ENCODE results near the gene IGLL5.

The IGLL5 gene

GRCh38 chr22:22938672-22939587, 51.3 kb downstream of the IGLL5 start:
- no peak for DNase-seq (ENCODE audit: low spot score)

GRCh38 chr22:22939588-22940368, 52.2 kb downstream of the IGLL5 start:
- no peak for DNase-seq (ENCODE audit: low spot score)

- no peak for DNase-seq (ENCODE audit: low spot score)
Observed at GRCh38 chr22:22940961-22941605, 53.5 kb downstream of the IGLL5 start.

DNA sequence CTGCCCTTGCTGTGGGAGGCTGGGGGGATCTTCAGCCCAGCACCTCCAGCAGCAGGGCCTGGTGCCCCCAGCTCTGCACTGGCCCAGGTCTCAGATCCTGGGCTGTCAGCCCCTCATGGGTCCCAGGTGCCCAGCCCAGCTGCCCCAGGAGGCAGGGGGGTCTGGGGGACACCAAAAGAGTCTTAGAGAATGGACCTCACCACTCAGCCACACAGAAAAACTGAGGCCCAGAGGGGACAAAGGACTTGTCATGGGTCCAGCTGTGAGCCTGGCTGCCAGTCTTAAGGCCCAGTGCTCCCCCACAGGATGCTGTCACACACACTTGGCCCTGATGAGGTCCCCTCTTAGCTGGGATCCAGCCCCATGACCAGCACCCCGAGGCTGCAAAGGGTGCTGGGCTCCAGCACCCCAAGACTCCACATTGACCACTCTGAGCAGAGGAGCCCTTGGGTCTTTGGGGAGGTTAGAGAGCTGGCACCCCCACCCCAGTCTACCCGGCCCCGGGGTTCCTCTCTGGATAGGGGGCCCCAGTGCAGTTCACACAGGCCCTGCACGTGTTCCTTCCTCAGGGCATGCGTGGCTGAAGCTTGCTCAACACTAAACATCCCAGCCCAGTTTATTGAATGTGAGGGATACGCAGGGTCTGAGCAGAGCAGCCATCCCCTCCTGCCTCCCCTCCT, 54.4 kb downstream of the IGLL5 start:
- no peak for DNase-seq (ENCODE audit: low spot score)

- DNase-seq (ENCODE audit: low spot score) = peak; percentile 64
Observed at GRCh38 chr22:22942511-22943329, 55.1 kb downstream of the IGLL5 start.

GRCh38 chr22:22943521-22944267, 56.1 kb downstream of the IGLL5 start:
- DNase-seq (ENCODE audit: low spot score) = no peak

GRCh38 chr22:22944268-22944985, 56.8 kb downstream of the IGLL5 start:
- DNase-seq (ENCODE audit: low spot score) = peak; percentile 0

GRCh38 chr22:22945195-22945594, 57.6 kb downstream of the IGLL5 start:
- no peak for DNase-seq (ENCODE audit: low spot score)

Data from hepatic stellate cell (primary cell).